Nephron progenitor cell (in vitro differentiated cells): ENCODE results near the gene INSL6.

ENCODE experiments used
- DNase-seq: peaks from one replicate; pipeline ENCODE4 v3.0.0; 2021
- H3K27ac Mint-ChIP-seq: 2 replicates; pipeline ENCODE4 v1.8.0; 2021; ENCODE audit warnings: mild to moderate bottlenecking, moderate library complexity, mixed read lengths
- H3K27me3 Mint-ChIP-seq: 2 replicates; pipeline ENCODE4 v1.8.0; 2021; ENCODE audit warnings: mild to moderate bottlenecking, low read depth, mixed read lengths; ENCODE audit not compliant: poor library complexity
- H3K36me3 Mint-ChIP-seq: 2 replicates; pipeline ENCODE4 v1.8.0; 2021; ENCODE audit warnings: low read depth, mixed read lengths
- H3K4me1 Mint-ChIP-seq: 2 replicates; pipeline ENCODE4 v1.8.0; 2021; ENCODE audit warnings: mixed read lengths
- H3K4me3 Mint-ChIP-seq: 2 replicates; pipeline ENCODE4 v1.8.0; 2021; ENCODE audit warnings: mild to moderate bottlenecking, moderate library complexity, mixed read lengths
- H3K9me3 Mint-ChIP-seq: 2 replicates; pipeline ENCODE4 v1.8.0; 2021; ENCODE audit warnings: mild to moderate bottlenecking, moderate library complexity, mixed read lengths
- CTCF ChIP-seq: fragments of 200-600 bp; sonication (generic); IDR thresholded peaks from 2 replicates; pipeline ENCODE4 v1.5.0; 2021; ENCODE audit warnings: antibody characterized with exemption

The INSL6 gene

GRCh38 chr9:5146241-5146640, 39.2 kb downstream of the INSL6 start:
- TF ChIP-seq CTCF = no peak
- H3K4me3 Mint-ChIP-seq = no peak overlapping the region
- peaks cover 21% of the 10 kb centered on the region for H3K36me3 Mint-ChIP-seq
- no peak for DNase-seq
- no peak overlapping the region for H3K27ac Mint-ChIP-seq
- no peaks in the 10 kb centered on the region for H3K4me1 Mint-ChIP-seq
- peaks cover 17% of the 10 kb centered on the region for H3K9me3 Mint-ChIP-seq
- peaks cover 9% of the 10 kb centered on the region for H3K27me3 Mint-ChIP-seq

DNA sequence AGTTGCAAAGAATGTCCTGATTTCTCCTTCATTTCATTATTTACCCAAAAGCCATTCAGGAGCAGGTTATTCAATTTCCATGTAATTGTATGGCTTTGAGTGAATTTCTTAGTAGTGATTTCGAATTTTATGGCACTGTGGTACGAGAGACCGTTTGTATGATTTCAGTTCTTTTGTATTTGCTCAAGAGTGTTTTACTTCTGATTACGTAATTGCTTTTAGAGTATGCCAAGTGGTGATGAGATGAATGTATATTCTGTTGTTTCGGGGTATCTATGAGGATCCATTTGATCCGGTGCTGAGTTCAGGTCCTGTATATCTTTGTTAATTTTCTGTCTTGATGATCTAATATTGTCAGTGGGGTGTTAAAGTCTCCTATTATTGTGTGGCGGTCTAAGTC, 41.2 kb downstream of the INSL6 start:
- H3K36me3 Mint-ChIP-seq = peaks cover 21% of the 10 kb centered on the region
- H3K4me3 Mint-ChIP-seq = no peak overlapping the region
- DNase-seq = no peak
- H3K9me3 Mint-ChIP-seq = peaks cover 17% of the 10 kb centered on the region
- no peak for TF ChIP-seq CTCF
- peaks cover 9% of the 10 kb centered on the region for H3K27me3 Mint-ChIP-seq
- no peak overlapping the region for H3K27ac Mint-ChIP-seq
- H3K4me1 Mint-ChIP-seq = no peaks in the 10 kb centered on the region

DNA sequence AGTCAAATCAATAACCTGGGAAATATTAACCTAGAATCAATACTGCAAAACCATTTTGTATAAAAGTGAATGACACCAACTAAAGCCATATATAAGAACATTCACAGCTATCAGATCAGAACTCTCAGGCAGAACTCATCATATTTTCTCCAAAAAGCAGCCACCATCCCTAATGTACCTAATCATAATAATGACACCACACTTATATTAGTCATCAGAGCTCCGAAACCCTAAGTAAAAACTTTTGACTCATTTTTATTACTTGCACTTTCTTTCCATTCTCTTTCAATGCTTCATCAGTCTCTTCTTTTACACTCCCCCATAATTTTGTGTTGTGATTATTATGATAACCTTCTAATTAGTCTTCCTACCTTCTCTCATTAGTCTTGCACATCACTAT, 45.3 kb downstream of the INSL6 start:
- no peaks in the 10 kb centered on the region for H3K4me1 Mint-ChIP-seq

DNA sequence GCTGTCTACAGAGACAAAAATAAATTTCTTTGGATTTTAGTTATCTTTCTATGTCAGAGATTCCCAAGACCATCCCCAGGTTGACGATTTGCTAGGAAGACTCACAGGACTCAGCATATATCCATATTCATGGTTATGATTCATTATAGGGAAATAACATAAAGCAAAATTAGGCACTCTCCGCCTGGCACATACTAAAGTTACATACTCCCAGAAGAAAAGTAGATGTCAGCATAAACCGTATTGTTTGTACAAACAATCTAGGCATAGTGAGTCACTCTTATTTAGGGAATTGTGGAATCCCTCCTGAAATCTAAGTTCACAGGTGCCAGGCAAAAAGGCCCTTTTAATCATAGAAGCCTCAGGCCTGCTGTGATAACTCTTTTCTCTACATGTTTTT, 62.9 kb downstream of the INSL6 start:
- no peaks in the 10 kb centered on the region for H3K9me3 Mint-ChIP-seq
- H3K4me1 Mint-ChIP-seq = no peaks in the 10 kb centered on the region
- H3K4me3 Mint-ChIP-seq = no peak overlapping the region
- H3K27me3 Mint-ChIP-seq = no peaks in the 10 kb centered on the region
- no peak for DNase-seq
- TF ChIP-seq CTCF = no peak
- no peak overlapping the region for H3K27ac Mint-ChIP-seq
- peaks cover 16% of the 10 kb centered on the region for H3K36me3 Mint-ChIP-seq

More for the DNA sequence above, 45.3 kb downstream of the INSL6 start:
- peaks cover 6% of the 10 kb centered on the region for H3K27me3 Mint-ChIP-seq
- H3K9me3 Mint-ChIP-seq = peaks cover 36% of the 10 kb centered on the region
- TF ChIP-seq CTCF = no peak
- no peak for DNase-seq
- H3K36me3 Mint-ChIP-seq = peaks cover 20% of the 10 kb centered on the region
- H3K4me3 Mint-ChIP-seq = no peak overlapping the region
- H3K27ac Mint-ChIP-seq = no peak overlapping the region

GRCh38 chr9:5122116-5122515, 63.3 kb downstream of the INSL6 start:
- H3K9me3 Mint-ChIP-seq = no peaks in the 10 kb centered on the region
- DNase-seq = no peak
- no peak for TF ChIP-seq CTCF
- no peak overlapping the region for H3K4me3 Mint-ChIP-seq
- no peaks in the 10 kb centered on the region for H3K4me1 Mint-ChIP-seq
- H3K36me3 Mint-ChIP-seq = peaks cover 16% of the 10 kb centered on the region
- H3K27me3 Mint-ChIP-seq = no peaks in the 10 kb centered on the region
- no peak overlapping the region for H3K27ac Mint-ChIP-seq

DNA sequence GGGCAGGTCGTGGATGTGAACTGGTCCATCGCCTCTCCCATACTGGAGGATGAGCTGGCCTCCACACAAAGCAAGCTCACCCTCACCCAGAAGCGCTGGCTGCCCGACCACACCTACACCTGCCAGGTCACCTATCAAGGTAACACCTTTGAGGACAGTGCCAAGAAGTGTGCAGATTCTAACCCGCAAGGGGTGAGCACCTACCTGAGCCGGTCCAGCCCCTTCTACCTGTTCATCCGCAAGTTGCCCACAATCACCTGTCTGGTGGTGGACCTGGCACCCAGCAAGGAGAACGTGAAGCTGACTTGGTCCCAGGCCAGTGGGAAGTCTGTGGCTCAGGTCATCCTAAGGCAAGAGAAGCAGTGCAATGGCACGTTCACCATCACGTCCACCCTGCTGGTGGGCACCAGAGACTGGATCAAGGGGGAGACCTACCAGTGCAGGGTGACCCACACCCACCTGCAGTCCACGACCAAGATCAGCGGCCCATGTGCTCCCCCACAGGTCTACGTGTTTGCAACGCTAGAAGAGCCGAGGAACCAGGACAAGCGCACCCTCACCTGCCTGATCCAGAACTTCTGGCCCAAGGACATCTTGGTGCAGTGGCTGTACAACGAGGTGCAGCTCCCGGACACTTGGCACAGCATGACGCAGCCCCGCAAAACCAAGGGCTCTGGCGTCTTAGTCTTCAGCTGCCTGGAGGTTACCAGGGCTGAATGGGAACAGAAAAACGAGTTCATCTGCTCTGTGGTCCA, 71.3 kb downstream of the INSL6 start:
- Mint-ChIP-seq H3K4me1 (no peaks in the 10 kb centered on the region), H3K9me3 (peaks cover 14% of the 10 kb centered on the region)

More for the DNA sequence above, 71.3 kb downstream of the INSL6 start:
- peaks cover 28% of the 10 kb centered on the region for H3K36me3 Mint-ChIP-seq
- no peak overlapping the region for H3K4me3 Mint-ChIP-seq
- H3K27me3 Mint-ChIP-seq = no peaks in the 10 kb centered on the region
- no peak for TF ChIP-seq CTCF
- H3K27ac Mint-ChIP-seq = no peak overlapping the region
- no peak for DNase-seq
